PFSK-1 (cell line): Measurements from ENCODE around the gene TJP2.

Source experiments
- POLR2AphosphoS5 ChIP-seq: IDR thresholded peaks from 2 replicates; pipeline ENCODE4 v1.6.1; 2012; ENCODE audit warnings: low read depth, mild to moderate bottlenecking, control low read depth, low read length, moderate library complexity
- REST ChIP-seq, 2 experiments: IDR thresholded peaks; 2 replicates each; pipeline versions ENCODE4 v1.6.1 to v1.8.0; 2011 to 2012; ENCODE audit warnings: low read depth in 2 of 2, low read length in 2 of 2, control low read depth in 1 of 2, inconsistent platforms in 1 of 2, mild to moderate bottlenecking in 1 of 2, moderate library complexity in 1 of 2; ENCODE audit not compliant: insufficient read depth in 1 of 2
- TAF1 ChIP-seq: IDR thresholded peaks from 2 replicates; pipeline ENCODE4 v1.6.1; 2012; ENCODE audit warnings: low read length, control low read depth, borderline replicate concordance; ENCODE audit not compliant: insufficient read depth

GRCh38 chr9:69147041-69147834 lies 26.8 kb upstream of the TJP2 start:
- TF ChIP-seq TAF1 (no peak), POLR2AphosphoS5 (no peak), REST (IDR thresholded peaks at IDR 0.05; ENCODE audit: insufficient read depth in 1 of 2, low read depth in 2 of 2, low read length in 2 of 2) (no peak)
